OCI-M1 (cell line): ENCODE measurements around the gene FECH.

Experiments
- DNase-seq: peaks from one replicate; lab custom pipeline; 2025; lab: John Stamatoyannopoulos, UW

FECH gene

GRCh38 chr18:57579934-57580333, 6.6 kb downstream of the FECH start:
- DNase-seq = no peak

GRCh38 chr18:57576316-57576715, 10.2 kb downstream of the FECH start:
- DNase-seq = no peak

- no peak for DNase-seq
These were observed 11.0 kb downstream of the FECH start for GRCh38 chr18:57575542-57575941.

GRCh38 chr18:57574866-57575265, 11.6 kb downstream of the FECH start:
- peak; percentile 8 for DNase-seq

GRCh38 chr18:57570162-57570561, 16.3 kb downstream of the FECH start:
- DNase-seq = no peak

- DNase-seq = peak; percentile 30
These were observed 17.4 kb downstream of the FECH start for GRCh38 chr18:57569133-57569532.

GRCh38 chr18:57561728-57562423, 24.6 kb downstream of the FECH start:
- DNase-seq = peak; percentile 75

GRCh38 chr18:57561261-57561660, 25.2 kb downstream of the FECH start:
- DNase-seq = no peak

- no peak for DNase-seq
These were observed 27.2 kb downstream of the FECH start for GRCh38 chr18:57559314-57559713.

- DNase-seq = no peak
These were observed 31.4 kb downstream of the FECH start for GRCh38 chr18:57555134-57555533.

- DNase-seq = no peak
These were observed 36.0 kb downstream of the FECH start for GRCh38 chr18:57550510-57550909.

- DNase-seq = peak; percentile 5
These were observed 39.2 kb downstream of the FECH start for GRCh38 chr18:57547260-57547659.

GRCh38 chr18:57544936-57545660, 41.4 kb downstream of the FECH start:
- peak; percentile 58 for DNase-seq

GRCh38 chr18:57543560-57543959, 42.9 kb downstream of the FECH start:
- no peak for DNase-seq

GRCh38 chr18:57542812-57543427, 43.6 kb downstream of the FECH start:
- no peak for DNase-seq

GRCh38 chr18:57542126-57542525, 44.4 kb downstream of the FECH start:
- no peak for DNase-seq

GRCh38 chr18:57539702-57540101, 46.8 kb downstream of the FECH start:
- no peak for DNase-seq

GRCh38 chr18:57538614-57539013, 47.9 kb downstream of the FECH start:
- no peak for DNase-seq

GRCh38 chr18:57534511-57534909, 52.0 kb downstream of the FECH start:
- DNase-seq = no peak

GRCh38 chr18:57533868-57534510, 52.5 kb downstream of the FECH start:
- DNase-seq = no peak

GRCh38 chr18:57533006-57533867, 53.3 kb downstream of the FECH start:
- peak; percentile 82 for DNase-seq

GRCh38 chr18:57529151-57529550, 57.4 kb downstream of the FECH start:
- DNase-seq = no peak
